CD1c-positive myeloid dendritic cell (primary cell): ENCODE results near the gene TOB1.

Experiments
- DNase-seq: peaks from one replicate; pipeline ENCODE4 v3.0.0-alpha.2; 2016; ENCODE audit errors: extremely low spot score

Gene TOB1

GRCh38 chr17:50832267-50832863, 33.8 kb downstream of the TOB1 start:
- no peak for DNase-seq

- DNase-seq = no peak
Measured at GRCh38 chr17:50831471-50831928, 34.7 kb downstream of the TOB1 start.

- DNase-seq = no peak
Measured at GRCh38 chr17:50830994-50831393, 35.2 kb downstream of the TOB1 start.

GRCh38 chr17:50830352-50830751, 35.8 kb downstream of the TOB1 start:
- no peak for DNase-seq

- DNase-seq = peak; percentile 58
Measured at GRCh38 chr17:50829332-50829731, 36.8 kb downstream of the TOB1 start.

GRCh38 chr17:50828508-50829170, 37.5 kb downstream of the TOB1 start:
- DNase-seq = peak; percentile 55

GRCh38 chr17:50825188-50825587, 41.0 kb downstream of the TOB1 start:
- no peak for DNase-seq

GRCh38 chr17:50824429-50824828, 41.7 kb downstream of the TOB1 start:
- no peak for DNase-seq

- no peak for DNase-seq
Measured at GRCh38 chr17:50822550-50822949, 43.6 kb downstream of the TOB1 start.

- no peak for DNase-seq
Measured at GRCh38 chr17:50820651-50821050, 45.5 kb downstream of the TOB1 start.

- peak; percentile 75 for DNase-seq
Measured at GRCh38 chr17:50818921-50819657, 47.1 kb downstream of the TOB1 start.

- DNase-seq = peak; percentile 77
Measured at GRCh38 chr17:50818261-50818660, 47.9 kb downstream of the TOB1 start.

- DNase-seq = no peak
Measured at GRCh38 chr17:50817838-50818237, 48.3 kb downstream of the TOB1 start.

GRCh38 chr17:50816771-50817751, 49.1 kb downstream of the TOB1 start:
- DNase-seq = peak; percentile 51

- DNase-seq = peak; percentile 61
Measured at GRCh38 chr17:50816271-50816670, 49.9 kb downstream of the TOB1 start.

GRCh38 chr17:50815400-50815799, 50.8 kb downstream of the TOB1 start:
- DNase-seq = peak; percentile 26

GRCh38 chr17:50813583-50813982, 52.6 kb downstream of the TOB1 start:
- DNase-seq = no peak
